Measurements from ENCODE around the gene TMEM165. TPM values are rescaled to one million over a fixed set of nuclear protein-coding genes. Genes with fewer than 3 reads are reported as not detected.
"Not testable (repeated sequence)": the region's sequence is repeated elsewhere in the genome, so short reads cannot be mapped to it uniquely, and the experiment has no call there.

The TMEM165 gene, protein sequence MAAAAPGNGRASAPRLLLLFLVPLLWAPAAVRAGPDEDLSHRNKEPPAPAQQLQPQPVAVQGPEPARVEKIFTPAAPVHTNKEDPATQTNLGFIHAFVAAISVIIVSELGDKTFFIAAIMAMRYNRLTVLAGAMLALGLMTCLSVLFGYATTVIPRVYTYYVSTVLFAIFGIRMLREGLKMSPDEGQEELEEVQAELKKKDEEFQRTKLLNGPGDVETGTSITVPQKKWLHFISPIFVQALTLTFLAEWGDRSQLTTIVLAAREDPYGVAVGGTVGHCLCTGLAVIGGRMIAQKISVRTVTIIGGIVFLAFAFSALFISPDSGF
- total RNA-seq (10 to 100 TPM; 49.7 to 58.8 TPM), total RNA-seq (29.7 to 63.4 reads per million in 2 donors)

DNA sequence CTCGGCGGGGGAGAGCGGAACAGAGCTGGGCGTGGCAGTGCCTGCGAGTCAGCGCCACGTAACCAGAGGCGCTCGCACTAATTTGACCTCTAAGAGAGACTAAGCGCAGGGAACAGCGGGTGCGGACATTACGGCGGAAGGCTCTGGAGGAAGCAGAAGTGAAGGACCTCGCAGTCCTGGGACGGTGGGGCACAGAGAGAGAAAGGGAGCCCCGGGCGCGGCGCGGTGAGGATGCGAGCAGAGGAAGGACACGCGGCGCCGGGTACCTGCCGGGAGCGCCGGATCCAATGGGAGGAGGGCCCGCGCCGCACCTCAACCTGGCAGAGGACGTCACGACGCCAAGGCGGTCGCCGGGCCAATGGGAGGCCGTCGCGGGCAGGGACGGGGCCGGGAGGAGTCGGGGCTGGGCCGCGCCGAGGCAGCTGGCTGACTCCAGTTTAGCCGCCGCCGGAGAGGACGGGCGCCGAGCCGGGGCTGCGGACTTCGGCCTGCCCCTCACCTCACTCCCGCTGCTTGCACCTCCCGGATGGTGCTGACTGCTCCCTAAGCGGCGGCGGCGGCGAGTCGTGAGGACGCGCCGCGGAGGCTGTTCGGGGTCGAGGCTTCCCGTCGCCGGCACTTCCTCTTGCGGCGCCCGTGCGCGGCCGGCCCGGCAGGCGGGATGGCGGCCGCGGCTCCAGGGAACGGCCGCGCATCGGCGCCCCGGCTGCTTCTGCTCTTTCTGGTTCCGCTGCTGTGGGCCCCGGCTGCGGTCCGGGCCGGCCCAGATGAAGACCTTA, at the start of gene TMEM165:
TMEM165 (plus strand) TSS at position 429 of the 779 bp plus-strand sequence; CDS start at position 662, 233 bp downstream.
- Mint-ChIP-seq H3K27me3 (no peaks in the 10 kb centered on the region), H3K27ac (peak within 1 kb of the TSS; percentile 97), H3K4me3 (peak within 1 kb of the TSS; percentile 100), H3K36me3 (ENCODE audit: low read depth) (peaks cover 6% of the 10 kb centered on the region), H3K4me1 (peaks cover 37% of the 10 kb centered on the region)
- peak; percentile 80 to 86 (median 84) for DNase-seq
- no peaks in the 10 kb centered on the region for H3K9me3 ChIP-seq (ENCODE audit: control insufficient read depth, low read length, poor library complexity, severe bottlenecking)
- peak; percentile 95 for ATAC-seq

DNA sequence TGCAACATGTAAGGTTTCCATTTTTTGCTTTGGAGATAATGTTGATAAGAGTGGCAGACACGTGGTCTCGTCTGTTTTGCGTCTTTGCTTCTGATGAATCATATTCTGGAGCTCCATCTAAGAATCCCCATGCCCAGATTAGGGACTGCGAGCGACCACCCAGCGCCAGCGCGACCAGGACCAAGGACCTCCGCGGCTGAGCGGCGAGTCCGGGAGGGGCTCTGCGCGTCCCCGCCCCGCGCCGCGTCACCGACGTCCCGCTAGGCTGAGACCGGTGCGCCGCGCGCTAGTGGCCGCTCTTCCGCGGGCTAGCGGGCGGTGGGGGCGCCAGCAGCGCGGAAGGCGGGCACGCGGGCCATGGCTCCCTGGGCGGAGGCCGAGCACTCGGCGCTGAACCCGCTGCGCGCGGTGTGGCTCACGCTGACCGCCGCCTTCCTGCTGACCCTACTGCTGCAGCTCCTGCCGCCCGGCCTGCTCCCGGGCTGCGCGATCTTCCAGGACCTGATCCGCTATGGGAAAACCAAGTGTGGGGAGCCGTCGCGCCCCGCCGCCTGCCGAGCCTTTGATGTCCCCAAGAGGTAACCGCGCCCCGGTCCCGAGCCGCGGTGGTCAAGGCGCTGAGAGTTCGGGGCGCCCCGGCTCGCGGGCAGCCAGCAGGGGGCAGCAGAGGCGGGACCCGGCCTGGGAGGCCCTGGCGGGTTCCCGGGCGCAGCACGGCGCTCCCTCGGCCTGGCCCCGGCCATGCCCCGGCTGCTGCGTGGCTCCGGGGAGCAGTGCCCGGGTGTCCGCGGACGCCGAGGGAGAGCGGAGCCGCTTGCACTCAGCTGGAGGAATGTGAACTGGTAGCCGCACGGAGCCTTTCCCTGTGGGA, 49.5 kb upstream of the TMEM165 start, which contains the start of gene SRD5A3:
SRD5A3 (plus strand) TSS at position 263 of the 871 bp plus-strand sequence; CDS start at position 358, 95 bp downstream.
- Mint-ChIP-seq H3K27me3 (no peaks in the 10 kb centered on the region), H3K4me1 (peaks cover 9% of the 10 kb centered on the region), H3K4me3 (peak within 1 kb of the TSS; percentile 88), H3K27ac (no peak within 1 kb of the TSS), H3K36me3 (ENCODE audit: low read depth) (no peaks in the 10 kb centered on the region)
- H3K9me3 ChIP-seq (ENCODE audit: control insufficient read depth, low read length, poor library complexity, severe bottlenecking), result no peaks in the 10 kb centered on the region
- ATAC-seq, result peak; percentile 95
- DNase-seq, result peak; percentile 64 to 86 (median 76)

DNA sequence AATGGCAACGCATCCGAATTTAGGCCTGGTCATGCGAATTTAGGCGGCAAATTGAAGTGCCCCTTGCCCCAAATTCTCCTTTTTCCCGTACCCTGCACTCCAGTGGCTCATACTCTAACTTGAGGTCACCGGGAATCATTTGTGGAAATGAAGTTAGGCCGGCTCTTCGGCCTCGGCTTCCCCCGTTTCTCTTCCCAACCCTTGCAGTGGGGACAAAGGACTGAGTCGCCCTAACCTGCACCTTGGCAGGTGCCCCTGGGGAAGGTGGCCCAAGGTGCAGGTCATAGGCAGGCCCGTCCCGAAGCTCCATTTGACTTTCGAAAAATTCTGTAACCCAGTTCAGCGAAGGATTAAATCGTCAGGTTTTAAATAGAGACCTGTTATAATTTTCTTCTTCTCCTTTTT, 48.9 kb upstream of the TMEM165 start:
- Mint-ChIP-seq H3K4me1 (peaks cover 9% of the 10 kb centered on the region), H3K27me3 (no peaks in the 10 kb centered on the region), H3K27ac (no peak overlapping the region), H3K4me3 (peak overlapping the region; percentile 71), H3K36me3 (ENCODE audit: low read depth) (no peaks in the 10 kb centered on the region)
- ATAC-seq, result no peak
- no peaks in the 10 kb centered on the region for H3K9me3 ChIP-seq (ENCODE audit: control insufficient read depth, low read length, poor library complexity, severe bottlenecking)
- no peak for DNase-seq

DNA sequence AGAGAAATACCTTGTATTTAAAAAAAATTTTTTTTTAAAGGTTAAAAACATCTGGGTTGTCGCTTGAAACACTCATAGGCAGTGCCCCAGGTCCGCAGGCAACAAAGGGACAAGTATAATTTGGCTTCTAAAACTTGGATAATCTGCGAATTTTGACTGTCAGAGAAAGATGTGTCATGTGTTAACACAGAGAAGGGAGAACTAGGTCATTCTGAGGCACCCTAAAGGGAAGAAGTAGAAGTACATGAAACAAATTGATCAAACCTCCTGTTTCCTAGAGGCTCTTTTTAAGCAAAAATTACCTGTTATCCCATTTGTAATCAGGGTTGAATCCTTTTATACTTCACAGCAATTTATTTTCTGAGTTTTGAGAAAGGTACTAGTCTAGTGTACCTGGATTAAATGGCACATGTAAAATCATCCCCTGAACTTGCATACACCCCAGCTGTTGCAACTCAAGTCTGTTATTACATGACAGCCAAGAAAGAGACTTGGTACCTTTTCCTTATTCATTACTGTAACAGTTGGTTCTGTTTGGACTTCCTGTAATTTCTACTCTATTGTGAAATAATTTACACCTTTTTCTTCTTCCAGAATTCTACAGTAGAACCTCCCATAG, 48.0 kb upstream of the TMEM165 start:
- no peak for ATAC-seq

DNA sequence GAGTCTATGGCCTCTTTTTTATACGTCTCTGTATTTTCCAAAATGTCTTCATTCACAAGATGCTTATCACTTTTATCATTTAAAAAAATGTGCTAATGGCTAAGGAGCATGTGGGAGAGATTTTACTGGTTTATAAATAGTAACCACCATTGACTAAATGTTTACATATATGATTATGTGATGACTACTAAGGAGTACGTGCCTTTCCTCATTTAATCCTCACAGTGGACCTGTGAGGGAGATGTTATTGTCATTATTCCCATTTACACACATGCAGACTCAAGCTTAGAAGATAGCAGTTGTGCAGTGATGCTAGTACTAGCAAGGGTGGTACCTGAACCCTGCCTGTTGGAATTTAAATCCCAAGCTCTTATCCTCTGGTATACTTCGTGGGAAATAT, 47.3 kb upstream of the TMEM165 start:
- peaks cover 9% of the 10 kb centered on the region for H3K4me1 Mint-ChIP-seq
- no peaks in the 10 kb centered on the region for H3K27me3 Mint-ChIP-seq
- H3K27ac Mint-ChIP-seq, result no peak overlapping the region
- no peaks in the 10 kb centered on the region for H3K36me3 Mint-ChIP-seq (ENCODE audit: low read depth)
- ATAC-seq (no peak), DNase-seq (no peak)
- H3K9me3 ChIP-seq (ENCODE audit: control insufficient read depth, low read length, poor library complexity, severe bottlenecking), result no peaks in the 10 kb centered on the region
- no peak overlapping the region for H3K4me3 Mint-ChIP-seq

More for the DNA sequence above, 48.0 kb upstream of the TMEM165 start:
- Mint-ChIP-seq H3K4me1 (peaks cover 9% of the 10 kb centered on the region), H3K27ac (no peak overlapping the region), H3K4me3 (peak overlapping the region; percentile 71), H3K27me3 (no peaks in the 10 kb centered on the region), H3K36me3 (ENCODE audit: low read depth) (no peaks in the 10 kb centered on the region)
- DNase-seq, result no peak
- H3K9me3 ChIP-seq (ENCODE audit: control insufficient read depth, low read length, poor library complexity, severe bottlenecking), result no peaks in the 10 kb centered on the region

DNA sequence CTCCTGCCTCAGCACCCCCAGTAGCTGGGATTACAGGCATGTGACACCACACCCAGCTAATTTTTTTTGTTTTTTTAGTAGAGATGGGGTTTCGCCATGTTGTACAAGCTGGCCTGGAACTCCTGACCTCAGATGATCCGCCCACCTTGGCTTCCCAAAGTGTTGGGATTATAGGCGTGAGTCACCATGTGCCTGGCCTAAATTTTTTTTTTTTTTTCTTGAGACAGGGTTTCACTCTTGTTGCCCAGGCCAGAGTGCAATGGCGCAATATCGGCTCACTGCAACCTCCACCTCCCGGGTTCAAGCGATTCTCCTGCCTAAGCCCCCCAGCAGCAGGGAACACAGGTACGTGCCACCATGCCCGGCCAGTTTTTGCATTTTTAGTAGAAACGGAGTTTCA, 44.9 kb upstream of the TMEM165 start:
- H3K27ac Mint-ChIP-seq; H3K36me3 Mint-ChIP-seq (ENCODE audit: low read depth); H3K4me1 Mint-ChIP-seq; H3K4me3 Mint-ChIP-seq; H3K9me3 ChIP-seq (ENCODE audit: control insufficient read depth, low read length, poor library complexity, severe bottlenecking); DNase-seq; H3K27me3 Mint-ChIP-seq; ATAC-seq: not testable (repeated sequence)

DNA sequence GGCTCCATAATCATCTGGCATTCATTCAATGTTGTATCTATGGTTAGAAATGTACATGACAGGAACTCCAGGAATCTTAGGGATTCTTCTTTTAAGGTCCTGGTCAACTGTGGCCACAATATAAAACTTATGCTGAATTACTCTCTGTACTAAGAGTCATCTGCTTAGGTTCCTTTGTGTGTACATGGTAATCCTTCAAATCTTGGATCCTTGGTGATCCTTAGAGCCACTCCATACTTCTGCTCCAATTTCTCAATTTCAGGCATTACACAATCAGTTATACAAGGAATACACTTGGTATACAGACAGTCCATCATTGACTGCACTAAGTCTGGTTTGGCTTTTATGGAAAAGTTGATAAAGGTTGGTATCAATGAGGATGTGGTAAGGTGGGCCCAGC, 43.9 kb upstream of the TMEM165 start:
- H3K36me3 Mint-ChIP-seq (ENCODE audit: low read depth), result peaks cover 2% of the 10 kb centered on the region
- H3K27me3 Mint-ChIP-seq, result no peaks in the 10 kb centered on the region
- H3K4me1 Mint-ChIP-seq, result peaks cover 6% of the 10 kb centered on the region
- no peak for ATAC-seq
- H3K9me3 ChIP-seq (ENCODE audit: control insufficient read depth, low read length, poor library complexity, severe bottlenecking), result no peaks in the 10 kb centered on the region
- no peak overlapping the region for H3K4me3 Mint-ChIP-seq
- no peak for DNase-seq
- H3K27ac Mint-ChIP-seq, result no peak overlapping the region

DNA sequence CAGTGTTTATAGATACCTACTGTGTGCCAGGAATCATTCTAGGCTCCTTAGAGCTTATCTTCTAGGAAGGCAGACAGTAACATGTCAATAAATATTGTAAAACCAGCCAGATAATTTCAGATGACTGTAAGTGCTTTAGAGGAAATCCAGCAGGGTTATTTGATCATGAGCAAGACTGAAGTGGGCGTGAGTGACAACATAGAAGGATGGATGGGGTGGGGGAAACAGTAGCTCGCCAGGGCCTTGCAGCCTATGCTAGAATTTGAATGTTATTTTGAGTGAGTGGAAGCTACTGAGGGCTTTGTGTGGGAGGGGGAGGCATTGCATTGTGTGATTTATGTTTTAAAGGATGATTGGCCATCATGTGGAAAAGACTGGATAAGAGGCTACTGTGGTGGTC, 43.0 kb upstream of the TMEM165 start:
- DNase-seq (no peak), ATAC-seq (no peak)
- Mint-ChIP-seq H3K36me3 (ENCODE audit: low read depth) (peaks cover 2% of the 10 kb centered on the region), H3K4me1 (no peaks in the 10 kb centered on the region), H3K4me3 (no peak overlapping the region), H3K27me3 (no peaks in the 10 kb centered on the region), H3K27ac (no peak overlapping the region)
- H3K9me3 ChIP-seq (ENCODE audit: control insufficient read depth, low read length, poor library complexity, severe bottlenecking), result no peaks in the 10 kb centered on the region

DNA sequence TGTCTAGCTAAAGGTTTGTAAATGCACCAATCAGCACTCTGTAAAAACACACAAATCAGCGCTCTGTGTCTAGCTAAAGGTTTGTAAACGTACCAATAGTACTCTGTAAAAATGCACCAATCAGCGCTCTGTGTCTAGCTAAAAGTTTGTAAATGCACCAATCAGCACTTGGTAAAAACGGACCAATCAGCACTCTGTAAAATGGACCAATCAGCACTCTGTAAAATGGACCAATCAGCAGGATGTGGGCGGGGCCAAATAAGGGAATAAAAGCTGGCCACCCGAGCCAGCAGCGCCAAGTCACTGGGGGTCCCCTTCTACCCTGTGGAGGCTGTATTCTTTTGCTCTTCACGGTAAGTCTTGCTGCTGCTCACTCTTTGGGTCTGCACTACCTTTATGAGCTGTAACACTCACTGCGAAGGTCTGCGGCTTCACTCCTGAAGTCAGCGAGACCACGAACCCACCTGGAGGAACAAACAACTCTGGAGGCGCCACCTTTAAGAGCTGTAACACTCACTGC, 42.5 kb upstream of the TMEM165 start:
- not testable (repeated sequence) for H3K4me3 Mint-ChIP-seq; DNase-seq; H3K9me3 ChIP-seq (ENCODE audit: control insufficient read depth, low read length, poor library complexity, severe bottlenecking); H3K27ac Mint-ChIP-seq; H3K4me1 Mint-ChIP-seq; ATAC-seq; H3K27me3 Mint-ChIP-seq; H3K36me3 Mint-ChIP-seq (ENCODE audit: low read depth)

DNA sequence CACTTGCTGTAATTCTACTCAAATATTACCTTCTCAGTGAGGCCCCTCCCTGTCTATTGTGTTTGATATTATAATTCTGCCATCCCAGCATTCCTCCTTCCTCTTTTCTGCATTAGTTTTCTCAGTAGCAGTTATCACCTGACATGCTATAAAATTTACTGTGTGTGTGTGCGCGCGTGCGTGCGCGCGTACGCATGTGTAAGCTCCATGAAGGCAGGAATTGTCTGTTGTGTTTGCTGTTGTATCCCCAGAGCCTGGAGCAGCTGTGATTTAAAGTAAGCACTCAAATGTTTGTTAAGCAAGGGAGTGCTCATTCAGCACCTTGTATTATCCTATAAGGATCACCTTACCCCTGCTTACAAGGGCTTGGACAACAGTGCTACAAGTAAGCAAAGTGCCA, 41.1 kb upstream of the TMEM165 start:
- ATAC-seq, result no peak
- H3K4me1 Mint-ChIP-seq, result peaks cover 7% of the 10 kb centered on the region
- H3K36me3 Mint-ChIP-seq (ENCODE audit: low read depth), result peaks cover 2% of the 10 kb centered on the region
- no peak overlapping the region for H3K4me3 Mint-ChIP-seq
- no peak for DNase-seq
- no peaks in the 10 kb centered on the region for H3K27me3 Mint-ChIP-seq
- H3K27ac Mint-ChIP-seq, result peak overlapping the region; percentile 1
- H3K9me3 ChIP-seq (ENCODE audit: control insufficient read depth, low read length, poor library complexity, severe bottlenecking), result no peaks in the 10 kb centered on the region

DNA sequence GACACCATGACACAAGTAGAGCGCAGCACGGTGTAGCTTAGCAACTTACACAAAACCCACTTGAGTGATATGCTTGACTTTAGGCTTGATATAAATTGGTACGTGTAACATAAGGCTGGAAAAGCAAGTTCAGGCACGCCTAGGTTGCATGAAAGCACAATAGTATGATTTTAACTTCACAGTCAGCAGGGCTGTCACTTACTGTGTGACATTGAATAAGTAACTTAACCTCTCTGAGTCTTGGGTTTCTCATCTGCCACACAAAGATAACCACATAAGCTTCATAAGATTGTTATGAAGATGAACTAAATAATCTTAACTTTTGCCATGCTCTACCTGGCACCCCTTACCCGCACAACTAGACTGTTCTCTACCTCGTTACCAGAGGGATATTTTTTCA, 40.2 kb upstream of the TMEM165 start:
- H3K4me1 Mint-ChIP-seq, result peaks cover 7% of the 10 kb centered on the region

DNA sequence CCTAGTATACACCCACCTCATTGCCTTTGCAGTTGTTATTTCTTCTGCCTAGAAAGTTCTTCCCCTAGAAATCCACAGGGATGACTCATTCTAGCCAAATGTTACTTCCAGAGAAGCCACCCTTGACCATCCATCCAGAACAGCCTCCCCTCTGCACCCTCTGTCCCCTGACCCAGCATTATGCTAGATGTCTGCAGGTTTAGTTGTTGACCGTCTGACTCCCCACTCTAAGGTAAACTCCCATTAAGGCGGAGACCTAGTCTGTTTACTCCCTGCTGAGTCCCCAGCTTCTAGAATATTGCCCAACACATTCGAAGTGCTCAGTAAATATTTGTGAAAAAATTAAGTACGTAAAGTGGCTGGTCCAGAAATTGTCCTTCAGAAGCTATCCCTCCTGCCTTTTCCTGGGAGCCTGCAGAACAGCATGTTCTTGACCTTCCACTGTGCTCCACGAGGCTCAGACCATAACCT, 38.7 kb upstream of the TMEM165 start:
- Mint-ChIP-seq H3K27me3 (no peaks in the 10 kb centered on the region), H3K36me3 (ENCODE audit: low read depth) (peaks cover 2% of the 10 kb centered on the region), H3K4me3 (no peak overlapping the region), H3K4me1 (peaks cover 7% of the 10 kb centered on the region), H3K27ac (peak overlapping the region; percentile 34)
- DNase-seq (no peak), ATAC-seq (no peak)
- H3K9me3 ChIP-seq (ENCODE audit: control insufficient read depth, low read length, poor library complexity, severe bottlenecking), result no peaks in the 10 kb centered on the region

More for the DNA sequence above, 40.2 kb upstream of the TMEM165 start:
- Mint-ChIP-seq H3K36me3 (ENCODE audit: low read depth) (peaks cover 2% of the 10 kb centered on the region), H3K27ac (no peak overlapping the region), H3K27me3 (no peaks in the 10 kb centered on the region), H3K4me3 (no peak overlapping the region)
- H3K9me3 ChIP-seq (ENCODE audit: control insufficient read depth, low read length, poor library complexity, severe bottlenecking), result no peaks in the 10 kb centered on the region
- no peak for DNase-seq
- ATAC-seq, result no peak

All from T-helper 17 cell (primary cell).